ENCODE results near the gene DSCAML1.

- no peak for TF ChIP-seq POLR2AphosphoS5 (IDR thresholded peaks at IDR 0.05; ENCODE audit: low read depth, low read length)
- TF ChIP-seq SIN3A (IDR thresholded peaks at IDR 0.05; ENCODE audit: borderline replicate concordance, insufficient read depth, low read length), result no peak
- TF ChIP-seq REST (IDR thresholded peaks at IDR 0.05; ENCODE audit: insufficient read depth in 1 of 2, low read depth in 2 of 2, low read length in 2 of 2), result no peak
- TF ChIP-seq TAF1 (IDR thresholded peaks at IDR 0.05; ENCODE audit: borderline replicate concordance, insufficient read depth, low read length), result no peak
These were observed 158.0 kb downstream of the DSCAML1 start for GRCh38 chr11:117638911-117639543.
